WERI-Rb-1 (cell line): ENCODE data around the gene RASAL1.

Source experiments
- DNase-seq: peaks from one replicate; pipeline ENCODE4 v3.0.0-alpha.2; 2020
- H3K27ac ChIP-seq: fragments of 250-450 bp; sonication (Bioruptor Pico); 2 replicates; pipeline ENCODE4 v1.5.1; 2020; ENCODE audit warnings: mild to moderate bottlenecking, moderate library complexity
- H3K27me3 ChIP-seq: fragments of 250-450 bp; sonication (Bioruptor Pico); 2 replicates; pipeline ENCODE4 v1.5.1; 2021; ENCODE audit warnings: mild to moderate bottlenecking, low read depth, moderate library complexity; ENCODE audit not compliant: insufficient read depth, severe bottlenecking
- H3K36me3 ChIP-seq: fragments of 250-450 bp; sonication (Bioruptor Pico); 2 replicates; pipeline ENCODE4 v1.5.1; 2020; ENCODE audit warnings: mild to moderate bottlenecking, moderate library complexity
- H3K4me3 ChIP-seq: 2 replicates; pipeline ENCODE4 v1.5.1; 2011; ENCODE audit warnings: low read depth, mild to moderate bottlenecking, control low read depth, low read length
- H3K9me3 ChIP-seq: fragments of 250-450 bp; sonication (Bioruptor Pico); 2 replicates; pipeline ENCODE4 v1.5.1; 2021; ENCODE audit warnings: mild to moderate bottlenecking, moderate library complexity; ENCODE audit not compliant: severe bottlenecking
- TF ChIP-seq, protein P1 (sequence below): IDR thresholded peaks from 2 replicates; pipeline ENCODE4 v1.5.1; 2011; ENCODE audit warnings: low read depth, mild to moderate bottlenecking, control low read depth, inconsistent platforms, low read length

The RASAL1 gene

DNA sequence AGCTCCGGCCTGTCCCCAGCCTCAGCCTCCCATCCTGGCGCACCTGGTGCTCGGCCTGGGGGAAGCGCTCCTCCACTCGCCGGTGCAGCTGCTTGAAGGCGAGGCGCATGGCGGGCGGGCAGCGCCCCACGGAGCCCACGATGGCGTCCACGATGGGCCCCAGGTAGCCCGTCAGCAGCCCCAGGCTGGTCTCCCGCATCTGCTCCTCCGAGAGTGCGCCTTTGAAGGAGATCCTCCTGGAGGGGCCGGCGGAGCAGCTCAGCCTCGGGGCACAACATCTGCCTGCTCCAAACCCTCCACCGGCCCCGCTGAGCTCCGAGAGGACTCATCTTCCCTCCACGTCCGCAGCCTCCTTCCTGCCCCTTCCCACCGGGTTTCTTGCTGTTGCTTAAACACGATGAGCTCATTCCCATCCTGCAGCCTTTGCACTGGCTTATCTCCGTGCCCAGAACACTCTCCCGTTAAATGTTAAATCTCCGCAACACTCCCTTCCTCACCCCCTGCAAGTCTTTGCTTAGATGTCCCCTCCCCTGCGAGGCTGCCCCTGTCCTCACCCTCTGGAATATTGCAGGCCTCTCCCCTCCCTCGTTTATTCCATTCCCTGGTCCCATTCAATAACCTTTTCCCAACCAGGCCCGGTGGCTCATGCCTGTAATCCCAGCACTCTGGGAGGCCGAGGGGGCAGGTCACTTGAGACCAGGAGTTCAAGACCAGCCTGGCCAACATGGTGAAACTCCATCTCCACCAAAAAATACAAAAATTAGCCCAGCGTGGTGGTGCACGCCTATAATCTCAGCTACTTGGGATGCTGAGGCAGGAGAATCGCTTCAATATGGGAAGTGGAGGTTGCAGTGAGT, 23.3 kb downstream of the RASAL1 start:
- H3K27ac ChIP-seq = no peak overlapping the region
- H3K4me3 ChIP-seq = no peak overlapping the region
- H3K9me3 ChIP-seq = no peaks in the 10 kb centered on the region
- DNase-seq = no peak
- H3K36me3 ChIP-seq = no peaks in the 10 kb centered on the region
- no peaks in the 10 kb centered on the region for H3K27me3 ChIP-seq
- TF ChIP-seq, protein P1, sequence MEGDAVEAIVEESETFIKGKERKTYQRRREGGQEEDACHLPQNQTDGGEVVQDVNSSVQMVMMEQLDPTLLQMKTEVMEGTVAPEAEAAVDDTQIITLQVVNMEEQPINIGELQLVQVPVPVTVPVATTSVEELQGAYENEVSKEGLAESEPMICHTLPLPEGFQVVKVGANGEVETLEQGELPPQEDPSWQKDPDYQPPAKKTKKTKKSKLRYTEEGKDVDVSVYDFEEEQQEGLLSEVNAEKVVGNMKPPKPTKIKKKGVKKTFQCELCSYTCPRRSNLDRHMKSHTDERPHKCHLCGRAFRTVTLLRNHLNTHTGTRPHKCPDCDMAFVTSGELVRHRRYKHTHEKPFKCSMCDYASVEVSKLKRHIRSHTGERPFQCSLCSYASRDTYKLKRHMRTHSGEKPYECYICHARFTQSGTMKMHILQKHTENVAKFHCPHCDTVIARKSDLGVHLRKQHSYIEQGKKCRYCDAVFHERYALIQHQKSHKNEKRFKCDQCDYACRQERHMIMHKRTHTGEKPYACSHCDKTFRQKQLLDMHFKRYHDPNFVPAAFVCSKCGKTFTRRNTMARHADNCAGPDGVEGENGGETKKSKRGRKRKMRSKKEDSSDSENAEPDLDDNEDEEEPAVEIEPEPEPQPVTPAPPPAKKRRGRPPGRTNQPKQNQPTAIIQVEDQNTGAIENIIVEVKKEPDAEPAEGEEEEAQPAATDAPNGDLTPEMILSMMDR = no peak

DNA sequence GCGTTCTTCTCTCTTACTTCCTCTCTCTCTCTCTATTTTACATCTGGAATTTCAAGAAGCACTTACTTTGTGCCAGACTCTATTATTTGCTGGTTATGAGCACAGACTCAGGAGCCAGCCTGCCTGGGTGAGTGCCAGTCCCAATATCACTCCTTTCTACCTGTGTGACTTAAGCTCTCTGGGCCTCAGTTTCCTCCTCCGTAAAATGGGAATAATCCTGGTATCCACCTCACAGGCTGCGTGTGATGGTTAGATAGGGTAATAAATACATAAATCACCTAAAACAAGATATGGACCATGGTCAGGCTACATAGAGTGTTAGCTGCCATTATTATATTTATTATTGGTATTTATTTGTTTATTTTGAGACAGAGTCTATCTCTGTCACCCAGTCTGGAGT, 24.3 kb downstream of the RASAL1 start:
- Histone ChIP-seq H3K27ac (no peak overlapping the region), H3K36me3 (no peaks in the 10 kb centered on the region), H3K9me3 (no peaks in the 10 kb centered on the region), H3K4me3 (no peak overlapping the region), H3K27me3 (no peaks in the 10 kb centered on the region)
- TF ChIP-seq, protein P1 = no peak
- DNase-seq = no peak

DNA sequence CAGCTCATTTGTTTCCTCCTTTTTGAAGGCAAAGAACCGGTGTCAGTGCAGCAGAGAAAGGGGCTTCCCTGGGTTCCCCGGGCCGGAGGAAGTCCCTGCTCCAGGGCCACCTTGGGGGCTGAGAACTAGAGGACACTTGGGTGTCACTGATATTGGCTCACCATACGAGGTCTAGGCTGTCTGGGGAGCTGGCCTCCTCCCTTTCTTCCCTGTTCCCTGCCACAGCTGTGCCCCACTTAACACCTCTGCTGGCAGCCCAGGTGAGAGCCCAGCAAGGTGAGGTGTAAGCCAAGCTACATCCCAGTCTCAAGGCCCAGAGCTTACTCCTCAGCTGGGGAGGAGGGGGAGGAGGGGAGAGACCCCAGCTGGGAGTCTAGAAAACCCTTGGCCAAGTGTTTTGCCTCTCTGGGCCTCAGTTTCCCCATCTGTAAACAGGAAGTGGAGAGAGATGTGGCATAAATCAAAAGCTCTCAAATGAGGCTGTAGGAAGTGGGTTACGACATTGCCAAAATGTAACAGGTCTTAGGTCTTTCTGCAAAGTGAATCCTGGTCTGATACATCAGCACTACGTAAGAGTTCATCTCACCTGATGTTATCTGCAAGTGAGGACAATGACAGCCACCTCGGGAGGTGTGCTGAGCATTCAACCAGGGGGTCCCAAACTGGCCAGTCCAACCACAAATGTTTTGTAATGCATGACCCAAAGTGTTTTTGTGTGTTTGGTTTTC, 25.5 kb downstream of the RASAL1 start:
- TF ChIP-seq, protein P1 = no peak
- DNase-seq = no peak
- no peak overlapping the region for H3K4me3 ChIP-seq
- no peak overlapping the region for H3K27ac ChIP-seq
- no peaks in the 10 kb centered on the region for H3K9me3 ChIP-seq
- H3K36me3 ChIP-seq = no peaks in the 10 kb centered on the region
- H3K27me3 ChIP-seq = no peaks in the 10 kb centered on the region

DNA sequence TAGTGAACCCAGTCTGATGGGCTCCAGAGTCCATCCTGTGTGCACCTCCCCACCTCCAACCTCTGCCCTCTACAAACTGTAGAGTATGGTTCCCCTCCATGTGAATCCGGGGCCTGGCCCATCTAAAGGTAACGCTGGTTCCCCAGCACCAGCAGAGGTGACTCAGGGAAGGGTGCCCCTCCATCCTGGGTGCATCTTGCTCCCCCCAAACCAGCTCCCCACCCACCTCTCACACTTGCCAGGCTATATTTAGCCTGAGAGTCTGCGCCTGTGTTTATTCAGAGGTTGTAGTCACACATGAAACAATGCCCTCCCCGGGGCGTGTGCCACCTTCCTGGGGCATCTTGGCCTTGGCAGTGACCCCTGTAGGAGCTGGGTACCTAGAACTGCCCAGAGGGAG, 26.2 kb downstream of the RASAL1 start:
- TF ChIP-seq, protein P1 = no peak
- Histone ChIP-seq H3K27ac (no peak overlapping the region), H3K27me3 (no peaks in the 10 kb centered on the region), H3K9me3 (no peaks in the 10 kb centered on the region), H3K36me3 (no peaks in the 10 kb centered on the region), H3K4me3 (no peak overlapping the region)
- no peak for DNase-seq

DNA sequence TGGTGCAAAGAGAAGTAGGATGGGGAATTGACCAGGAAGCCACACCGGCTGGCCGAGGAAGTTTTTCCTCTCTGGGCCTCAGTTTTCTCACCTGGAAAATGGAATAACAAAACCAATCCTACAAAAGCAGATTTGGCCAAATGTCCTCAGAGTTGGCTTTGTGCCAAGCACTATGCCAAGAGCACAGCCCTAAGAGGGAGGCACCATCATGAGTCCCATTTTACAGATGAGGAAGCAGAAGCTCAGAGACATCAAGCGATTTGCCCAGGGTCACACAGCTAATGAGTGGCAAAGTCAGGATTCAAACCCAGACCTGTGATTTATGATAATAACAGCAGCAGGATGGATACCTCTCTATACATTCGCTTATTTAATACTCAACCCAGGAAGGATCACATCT, 27.3 kb downstream of the RASAL1 start:
- no peaks in the 10 kb centered on the region for H3K27me3 ChIP-seq
- H3K36me3 ChIP-seq = no peaks in the 10 kb centered on the region
- no peak for DNase-seq
- TF ChIP-seq, protein P1 = no peak
- H3K27ac ChIP-seq = no peak overlapping the region
- H3K9me3 ChIP-seq = no peaks in the 10 kb centered on the region
- H3K4me3 ChIP-seq = no peak overlapping the region
